ENCODE results near the gene DCDC1.

Gene DCDC1, protein sequence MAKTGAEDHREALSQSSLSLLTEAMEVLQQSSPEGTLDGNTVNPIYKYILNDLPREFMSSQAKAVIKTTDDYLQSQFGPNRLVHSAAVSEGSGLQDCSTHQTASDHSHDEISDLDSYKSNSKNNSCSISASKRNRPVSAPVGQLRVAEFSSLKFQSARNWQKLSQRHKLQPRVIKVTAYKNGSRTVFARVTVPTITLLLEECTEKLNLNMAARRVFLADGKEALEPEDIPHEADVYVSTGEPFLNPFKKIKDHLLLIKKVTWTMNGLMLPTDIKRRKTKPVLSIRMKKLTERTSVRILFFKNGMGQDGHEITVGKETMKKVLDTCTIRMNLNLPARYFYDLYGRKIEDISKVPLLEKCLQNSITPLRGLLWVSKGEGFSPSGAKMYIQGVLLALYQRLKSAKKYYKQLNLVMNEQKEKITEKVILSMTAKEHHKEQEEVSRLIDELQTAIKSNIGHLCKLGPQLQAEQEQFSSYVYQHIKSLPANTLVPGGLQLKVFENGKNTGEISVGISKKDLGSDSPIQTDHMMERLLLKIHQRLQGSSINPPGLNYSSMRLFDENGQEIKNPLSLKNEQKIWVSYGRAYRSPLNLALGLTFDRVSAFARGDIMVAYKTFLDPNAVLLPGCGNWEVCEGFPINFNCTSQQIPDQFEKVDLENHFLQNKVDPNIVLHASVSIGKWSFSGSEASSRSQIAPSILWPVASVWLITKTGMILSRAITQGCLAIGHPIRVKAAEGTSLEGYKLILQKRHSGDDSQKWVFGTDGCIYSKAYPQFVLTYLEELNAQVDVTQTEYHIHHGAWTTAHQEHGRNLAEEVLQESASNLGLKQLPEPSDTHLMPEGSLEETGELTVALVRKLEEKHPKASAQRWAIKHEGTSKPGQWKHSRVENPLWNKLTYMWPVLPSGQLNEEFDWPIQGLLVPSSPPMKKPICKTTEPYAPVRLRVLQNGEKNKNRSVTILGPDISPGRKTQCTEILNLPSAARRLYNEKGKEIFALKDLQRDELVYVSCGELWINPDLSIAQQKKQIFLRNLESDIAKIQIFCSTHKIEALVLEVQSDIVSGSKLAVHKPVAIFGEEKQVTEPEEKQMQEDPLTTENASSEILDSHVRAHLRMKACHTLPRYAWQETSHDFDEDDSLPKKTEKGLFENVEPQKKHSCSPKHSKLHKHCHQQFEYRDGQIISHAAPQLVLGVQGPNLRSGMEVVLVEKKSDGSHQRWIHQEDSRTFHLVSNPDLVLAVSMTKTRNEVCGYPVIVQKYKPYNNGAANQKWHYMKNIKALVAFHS (N-terminal part only)

DNA sequence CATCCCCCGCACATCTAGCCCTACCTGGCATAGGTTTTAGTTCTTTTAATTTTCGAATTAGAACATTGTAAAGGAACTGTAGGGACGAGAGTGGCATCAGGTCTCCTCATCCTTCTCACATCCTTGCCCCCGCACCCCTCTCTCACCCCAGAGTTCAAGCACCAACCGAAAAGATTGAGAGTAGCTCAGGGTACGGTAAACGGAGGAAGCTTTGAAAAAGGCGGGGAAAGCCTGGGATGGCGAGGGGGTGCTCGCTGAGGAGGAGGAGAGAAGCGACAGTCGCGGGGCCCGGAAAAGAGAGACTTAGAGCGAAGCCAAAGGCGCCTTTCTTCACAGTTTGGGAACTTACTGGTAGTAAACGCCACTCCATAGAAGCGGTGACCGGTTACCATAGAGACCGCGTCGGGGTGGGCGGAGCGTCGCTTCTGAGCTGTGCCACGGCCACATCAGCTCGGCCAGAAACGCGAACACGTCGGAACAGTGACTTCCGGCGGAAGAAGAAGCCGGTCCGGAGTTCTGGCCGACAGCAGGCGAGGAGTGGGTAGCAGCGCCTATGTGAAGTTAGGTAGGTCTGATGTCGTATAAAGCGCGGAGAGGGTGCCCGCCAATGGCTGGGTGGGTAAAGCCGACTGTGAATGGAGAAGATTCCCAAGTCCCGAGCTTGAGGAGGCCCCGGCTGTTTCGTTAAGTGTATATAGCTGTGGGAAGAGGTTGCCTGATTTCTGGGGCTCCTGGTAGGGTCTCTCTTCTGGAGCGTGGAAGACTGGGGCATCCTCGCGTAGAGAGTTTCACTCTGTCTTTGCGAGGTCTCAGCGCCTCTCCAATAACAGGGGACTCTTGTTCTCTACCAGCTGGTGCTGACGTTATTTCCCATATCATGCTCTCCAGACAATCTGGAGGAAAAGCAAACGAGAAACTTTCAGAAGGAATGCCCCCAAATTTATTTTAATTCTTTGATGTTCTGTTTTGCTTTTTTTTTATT lies at the start of gene DCDC1, which contains the start of gene DNAJC24:
Gene DCDC1 (minus strand): TSS at position 392 of the 982 bp plus-strand sequence. CDS start 41,459 bp downstream, outside the sequence.
Gene DNAJC24 (plus strand): TSS at position 513 of the 982 bp plus-strand sequence. CDS start 889 bp downstream, outside the sequence.
- Mint-ChIP-seq H3K27me3 (no peaks in the 10 kb centered on the region), H3K27ac (peak within 1 kb of the TSS; percentile 99), H3K4me3 (peak within 1 kb of the TSS; percentile 99), H3K4me1 (peaks cover 59% of the 10 kb centered on the region), H3K9me3 (no peaks in the 10 kb centered on the region), H3K36me3 (peaks cover 2% of the 10 kb centered on the region)

DNA sequence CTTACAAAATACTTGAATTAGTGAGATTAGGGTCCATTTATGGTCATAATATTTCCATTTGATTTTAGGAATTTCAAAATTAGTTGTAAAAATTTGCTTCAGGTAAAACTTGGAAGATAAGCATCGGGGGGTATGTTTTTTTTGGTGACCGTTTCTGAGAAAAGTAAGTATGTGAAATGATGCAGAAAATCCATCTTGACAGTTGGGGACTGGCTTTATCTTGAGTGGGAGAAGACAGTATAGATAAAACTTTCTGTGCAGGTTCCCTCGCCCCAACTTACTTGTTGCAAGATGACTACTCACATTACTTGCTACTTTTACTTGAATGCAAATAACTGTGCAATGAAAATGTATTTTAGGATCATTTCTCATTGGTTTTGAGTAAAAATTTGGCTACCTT lies 49.6 kb upstream of the DCDC1 start:
- Mint-ChIP-seq H3K9me3 (no peaks in the 10 kb centered on the region), H3K27me3 (no peaks in the 10 kb centered on the region), H3K4me3 (no peak overlapping the region), H3K36me3 (peaks cover 17% of the 10 kb centered on the region), H3K4me1 (no peaks in the 10 kb centered on the region), H3K27ac (no peak overlapping the region)

DNA sequence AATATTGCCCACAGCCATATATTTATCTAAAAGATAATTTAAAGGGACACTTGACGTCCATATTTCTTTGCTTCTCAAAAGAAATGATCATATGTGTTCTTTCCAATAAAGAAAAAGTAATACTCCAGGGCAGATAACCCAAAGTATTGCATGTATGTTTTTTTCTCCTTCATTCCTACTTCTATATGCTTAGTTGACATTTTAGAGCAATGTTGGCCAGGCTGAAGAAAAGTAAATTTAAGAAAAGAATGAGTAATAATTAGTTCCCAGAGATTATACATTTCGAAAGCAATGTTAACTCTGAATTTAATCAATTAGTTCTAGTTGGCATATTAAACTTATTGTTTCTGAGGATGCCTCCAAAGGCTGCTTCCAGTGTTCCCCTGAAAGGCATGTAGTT lies 48.3 kb upstream of the DCDC1 start:
- H3K4me1 Mint-ChIP-seq, result no peaks in the 10 kb centered on the region
- no peak overlapping the region for H3K4me3 Mint-ChIP-seq
- H3K36me3 Mint-ChIP-seq, result peaks cover 18% of the 10 kb centered on the region
- H3K9me3 Mint-ChIP-seq, result no peaks in the 10 kb centered on the region
- no peaks in the 10 kb centered on the region for H3K27me3 Mint-ChIP-seq
- no peak overlapping the region for H3K27ac Mint-ChIP-seq

DNA sequence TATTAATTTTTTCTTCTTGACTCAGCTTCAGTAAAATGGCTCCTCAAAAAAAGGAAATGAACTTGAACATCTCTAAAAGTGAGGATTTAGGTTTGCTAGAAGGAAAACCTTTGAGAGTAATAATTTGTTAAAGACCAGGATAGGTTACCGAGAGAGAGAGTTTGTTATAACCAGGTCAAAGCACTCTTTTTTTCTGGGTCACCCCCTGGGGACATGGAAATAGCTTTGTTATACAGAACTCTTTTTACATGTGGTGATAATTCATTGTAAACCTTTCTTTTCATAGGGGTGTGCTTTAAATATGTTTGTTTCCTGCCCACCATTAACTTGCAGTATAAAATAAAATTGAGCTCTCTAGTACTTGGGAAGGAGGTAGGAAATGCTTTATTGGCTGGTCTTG lies 47.8 kb upstream of the DCDC1 start:
- Mint-ChIP-seq H3K27me3 (no peaks in the 10 kb centered on the region), H3K4me1 (no peaks in the 10 kb centered on the region), H3K27ac (no peak overlapping the region), H3K36me3 (peaks cover 18% of the 10 kb centered on the region), H3K4me3 (no peak overlapping the region), H3K9me3 (no peaks in the 10 kb centered on the region)

DNA sequence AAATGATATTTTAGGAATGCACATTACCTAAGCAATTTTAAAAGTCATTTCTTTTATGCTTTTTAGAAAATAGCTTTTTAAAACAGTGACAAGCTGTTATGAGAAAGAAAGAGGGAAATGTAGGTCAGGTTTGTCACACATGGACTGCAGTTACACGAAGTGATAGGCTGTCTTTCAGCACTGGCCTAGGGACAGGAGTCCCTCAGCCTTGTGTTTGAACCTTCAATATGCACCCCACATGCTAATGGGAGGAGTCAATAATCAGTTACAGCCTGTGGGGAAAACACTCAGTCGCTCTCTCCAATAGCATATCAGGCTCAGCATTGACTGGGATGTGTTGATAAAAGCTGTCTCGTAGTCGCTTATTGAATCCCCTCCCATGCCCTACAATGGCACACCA lies 45.9 kb upstream of the DCDC1 start:
- H3K36me3 Mint-ChIP-seq, result peaks cover 28% of the 10 kb centered on the region
- no peaks in the 10 kb centered on the region for H3K4me1 Mint-ChIP-seq
- no peak overlapping the region for H3K4me3 Mint-ChIP-seq
- no peaks in the 10 kb centered on the region for H3K27me3 Mint-ChIP-seq
- no peak overlapping the region for H3K27ac Mint-ChIP-seq
- peaks cover 5% of the 10 kb centered on the region for H3K9me3 Mint-ChIP-seq

DNA sequence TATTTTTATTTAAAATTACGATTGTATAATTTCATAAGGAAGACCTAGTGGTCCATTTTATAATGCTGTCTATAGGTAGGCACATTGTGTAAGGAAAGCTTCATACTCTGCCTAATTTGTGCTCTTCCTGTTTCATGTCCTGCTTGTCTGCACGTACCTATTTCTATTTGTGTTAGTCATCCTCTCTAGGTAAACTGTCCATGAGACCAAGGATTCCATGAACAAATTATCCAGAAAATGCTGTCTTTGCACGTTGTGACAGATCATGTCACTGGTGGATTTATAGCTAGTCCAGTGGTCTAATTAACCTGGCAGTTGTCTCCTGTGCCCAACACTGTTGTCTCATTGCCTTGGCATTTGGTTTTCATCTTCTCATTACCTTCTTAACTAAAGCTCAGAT lies 44.8 kb upstream of the DCDC1 start:
- Mint-ChIP-seq H3K9me3 (peaks cover 5% of the 10 kb centered on the region), H3K27me3 (no peaks in the 10 kb centered on the region), H3K36me3 (peaks cover 25% of the 10 kb centered on the region), H3K4me1 (no peaks in the 10 kb centered on the region), H3K4me3 (no peak overlapping the region), H3K27ac (no peak overlapping the region)

DNA sequence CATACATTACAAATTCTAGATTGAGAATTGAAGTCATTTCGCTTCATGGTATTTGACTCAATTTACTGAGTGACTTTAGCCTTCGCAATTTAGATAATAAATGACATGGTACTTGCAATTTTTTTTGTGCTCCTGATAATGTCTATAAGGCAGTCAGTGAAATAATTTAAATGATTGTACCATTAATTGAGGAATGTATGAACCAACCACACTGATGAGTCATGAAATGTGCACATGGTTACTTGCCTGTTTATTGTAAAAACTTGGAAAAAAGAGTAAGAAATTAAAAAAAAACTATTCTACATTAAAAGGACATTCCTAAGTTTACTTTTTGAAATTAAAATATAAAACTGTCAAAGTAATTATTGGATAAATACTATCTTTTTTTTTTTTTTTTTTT lies 43.4 kb upstream of the DCDC1 start:
- H3K36me3 Mint-ChIP-seq, result peaks cover 23% of the 10 kb centered on the region
- H3K27ac Mint-ChIP-seq, result no peak overlapping the region
- peaks cover 5% of the 10 kb centered on the region for H3K9me3 Mint-ChIP-seq
- H3K4me3 Mint-ChIP-seq, result no peak overlapping the region
- no peaks in the 10 kb centered on the region for H3K27me3 Mint-ChIP-seq
- H3K4me1 Mint-ChIP-seq, result no peaks in the 10 kb centered on the region

DNA sequence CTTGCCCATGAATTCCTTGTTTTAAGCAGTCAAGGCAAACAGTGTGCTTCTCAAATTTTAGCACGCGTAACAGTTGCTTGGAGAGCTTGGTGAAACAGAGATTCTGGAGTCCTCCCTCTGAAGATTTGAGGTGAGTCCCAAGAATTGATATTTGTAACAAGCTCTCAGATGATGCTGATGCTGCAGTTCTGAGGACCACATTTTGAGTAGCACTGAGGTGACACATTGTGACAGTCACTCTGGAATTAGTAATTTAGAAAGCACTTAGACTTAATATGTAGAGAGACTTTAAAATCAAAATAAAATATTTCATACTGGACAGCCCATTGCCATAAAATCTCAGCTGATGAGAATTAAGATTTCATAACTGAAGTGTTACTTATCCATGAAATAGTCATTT lies 38.7 kb upstream of the DCDC1 start:
- peaks cover 8% of the 10 kb centered on the region for H3K4me1 Mint-ChIP-seq
- H3K27me3 Mint-ChIP-seq, result no peaks in the 10 kb centered on the region
- H3K36me3 Mint-ChIP-seq, result peaks cover 21% of the 10 kb centered on the region
- H3K9me3 Mint-ChIP-seq, result peaks cover 5% of the 10 kb centered on the region
- H3K4me3 Mint-ChIP-seq, result no peak overlapping the region
- H3K27ac Mint-ChIP-seq, result no peak overlapping the region

DNA sequence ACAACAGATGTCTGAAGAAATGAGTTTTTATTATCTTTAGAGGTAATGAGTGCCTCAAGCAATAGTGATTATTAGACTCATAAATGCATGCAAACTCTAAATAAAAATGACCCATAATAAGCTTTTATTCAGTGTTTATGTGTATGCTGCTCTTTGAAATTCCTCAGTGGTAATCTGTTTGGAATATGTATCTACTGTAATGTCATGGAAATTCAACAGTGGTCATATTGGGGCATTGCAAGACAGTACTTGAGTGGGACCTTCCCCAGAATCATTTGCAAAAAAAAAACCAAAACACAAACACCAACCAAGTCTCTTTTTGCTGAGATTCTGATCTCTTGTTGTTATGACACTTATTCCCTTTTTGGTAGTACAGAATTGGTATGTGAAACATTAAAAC lies 35.1 kb upstream of the DCDC1 start:
- H3K4me1 Mint-ChIP-seq, result peaks cover 8% of the 10 kb centered on the region
- H3K27me3 Mint-ChIP-seq, result no peaks in the 10 kb centered on the region
- H3K9me3 Mint-ChIP-seq, result no peaks in the 10 kb centered on the region
- no peak overlapping the region for H3K4me3 Mint-ChIP-seq
- peaks cover 22% of the 10 kb centered on the region for H3K36me3 Mint-ChIP-seq
- no peak overlapping the region for H3K27ac Mint-ChIP-seq

DNA sequence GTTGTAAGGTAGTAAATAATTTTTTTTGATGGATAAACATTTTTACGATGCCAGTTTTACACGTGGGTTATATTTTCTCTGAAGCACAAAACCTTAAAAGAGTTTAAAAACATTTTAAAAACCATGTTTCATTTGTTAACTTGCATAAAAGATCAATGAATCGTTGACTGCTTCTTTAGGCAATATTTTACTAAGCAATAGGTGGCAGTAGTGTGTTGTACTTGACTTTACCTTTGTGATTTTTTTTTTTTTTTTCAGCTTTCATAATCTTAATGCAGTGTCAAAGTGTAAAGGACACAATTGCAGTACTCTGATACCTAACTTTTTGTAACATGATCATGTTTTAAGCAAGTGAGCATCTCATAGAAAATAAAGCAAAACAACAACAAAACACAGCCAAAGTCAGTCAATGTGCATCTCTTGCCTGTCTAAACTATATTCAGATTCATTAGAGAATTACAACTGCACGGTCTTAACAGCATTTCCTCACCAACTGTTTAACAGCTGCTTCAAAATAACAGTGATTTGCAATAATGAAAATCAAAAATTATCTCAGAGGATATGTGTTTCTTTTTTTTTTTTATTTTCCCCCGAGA lies 27.8 kb upstream of the DCDC1 start:
- peaks cover 15% of the 10 kb centered on the region for H3K4me1 Mint-ChIP-seq
- no peak overlapping the region for H3K4me3 Mint-ChIP-seq
- H3K27ac Mint-ChIP-seq, result no peak overlapping the region
- no peaks in the 10 kb centered on the region for H3K9me3 Mint-ChIP-seq
- no peaks in the 10 kb centered on the region for H3K27me3 Mint-ChIP-seq
- peaks cover 21% of the 10 kb centered on the region for H3K36me3 Mint-ChIP-seq

DNA sequence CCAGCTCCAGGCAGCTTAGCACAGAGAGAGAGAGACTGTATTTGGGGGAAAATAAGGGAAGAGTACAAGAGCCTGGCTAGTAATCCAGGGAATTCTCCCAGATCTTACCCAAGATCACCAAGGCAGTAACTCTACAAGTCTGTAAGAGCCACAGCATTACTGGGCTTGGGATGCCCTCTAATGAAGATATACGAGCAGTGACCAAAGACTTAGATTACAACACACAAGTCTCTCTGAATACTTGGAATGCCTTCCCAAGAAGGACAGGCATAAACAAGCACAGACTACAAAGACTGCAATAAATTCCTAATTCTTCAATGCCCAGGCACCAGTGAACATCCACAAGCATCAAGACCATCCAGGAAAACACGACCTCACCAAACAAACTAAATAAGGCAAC lies 17.8 kb upstream of the DCDC1 start:
- Mint-ChIP-seq H3K27me3 (no peaks in the 10 kb centered on the region), H3K9me3 (peaks cover 14% of the 10 kb centered on the region), H3K27ac (no peak overlapping the region), H3K4me1 (peaks cover 37% of the 10 kb centered on the region), H3K4me3 (no peak overlapping the region), H3K36me3 (peaks cover 21% of the 10 kb centered on the region)

DNA sequence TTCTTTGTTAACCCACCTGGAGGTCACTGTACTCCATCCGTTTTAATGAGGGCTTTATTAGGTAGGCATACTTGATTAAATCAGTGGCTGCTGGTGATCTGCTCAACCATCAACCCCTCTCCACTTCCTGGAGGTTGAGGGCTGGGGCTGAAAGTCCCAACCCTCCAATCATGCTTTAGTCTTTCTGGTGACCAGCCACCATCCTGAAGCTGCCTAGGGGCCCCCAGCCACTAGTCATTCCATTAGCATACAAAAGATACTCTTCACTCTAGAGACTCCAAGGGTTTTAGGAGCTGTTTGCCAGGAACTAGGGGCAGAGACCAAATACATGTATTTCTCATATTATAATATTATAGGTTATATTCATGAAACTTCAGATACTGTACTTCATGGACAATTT lies 13.6 kb upstream of the DCDC1 start:
- Mint-ChIP-seq H3K27ac (no peak overlapping the region), H3K9me3 (peaks cover 5% of the 10 kb centered on the region), H3K36me3 (peaks cover 19% of the 10 kb centered on the region), H3K27me3 (no peaks in the 10 kb centered on the region), H3K4me3 (no peak overlapping the region), H3K4me1 (peaks cover 31% of the 10 kb centered on the region)

DNA sequence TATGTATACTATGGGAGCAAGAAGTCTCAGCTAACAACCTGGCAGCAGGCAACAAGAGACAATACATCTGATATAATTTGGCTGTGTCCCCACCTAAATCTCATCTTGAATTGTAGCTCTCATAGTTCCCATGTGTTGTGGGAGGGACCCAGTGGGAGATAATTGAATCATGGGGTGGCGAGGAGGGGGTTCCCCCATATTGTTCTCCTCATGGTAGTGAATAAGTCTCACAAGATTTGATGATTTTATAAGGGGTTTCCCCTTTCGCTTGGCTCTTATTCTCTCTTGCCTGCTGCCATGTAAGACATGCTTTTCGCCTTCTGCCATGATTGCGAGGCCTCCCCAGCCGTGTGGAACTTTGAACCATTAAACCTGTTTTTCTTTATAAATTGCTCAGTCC lies 6.3 kb upstream of the DCDC1 start:
- Mint-ChIP-seq H3K4me1 (peaks cover 41% of the 10 kb centered on the region), H3K27me3 (no peaks in the 10 kb centered on the region), H3K36me3 (peaks cover 20% of the 10 kb centered on the region), H3K27ac (no peak overlapping the region), H3K9me3 (no peaks in the 10 kb centered on the region), H3K4me3 (peak overlapping the region; percentile 64)

DNA sequence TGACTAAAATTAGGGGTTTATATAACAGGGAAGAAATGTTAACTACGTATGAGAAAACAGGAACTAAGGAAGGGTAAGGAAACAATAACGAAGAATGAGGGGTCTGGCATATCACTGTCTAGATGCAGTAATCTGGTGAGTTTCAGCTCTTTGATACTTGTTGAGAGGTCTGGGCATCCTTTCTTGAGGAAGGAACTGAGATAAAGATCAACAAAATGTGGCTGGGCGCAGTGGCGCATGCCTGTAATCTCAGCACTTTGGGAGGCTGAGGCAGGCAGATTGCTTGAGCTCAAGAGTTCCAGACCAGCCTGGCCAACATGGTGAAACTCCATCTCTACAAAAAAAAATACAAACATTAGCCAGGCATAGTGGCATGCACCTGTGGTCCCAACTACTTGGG lies 2.7 kb downstream of the DCDC1 start:
- Mint-ChIP-seq H3K27ac (no peak overlapping the region), H3K36me3 (peaks cover 2% of the 10 kb centered on the region), H3K4me1 (peaks cover 66% of the 10 kb centered on the region), H3K27me3 (no peaks in the 10 kb centered on the region), H3K9me3 (no peaks in the 10 kb centered on the region), H3K4me3 (peak overlapping the region; percentile 6)

Measured in activated naive CD4-positive, alpha-beta T cell treated with anti-CD3 and anti-CD28 coated beads, Interleukin-2, amount 50 U/mL, for 24 hours (primary cell).